ENCODE data around the gene PCNT.

GRCh38 chr21:46284733-46285132 lies 39.2 kb upstream of the PCNT start:
- no peak for TF ChIP-seq POLR2A (IDR thresholded peaks at IDR 0.05)
- no peak for TF ChIP-seq CTCF (IDR thresholded peaks at IDR 0.05)

Data from tibial nerve (tissue), 3 donors.